Right hindlimb (tissue), 1 donor: ENCODE measurements around the gene AK2.

Experiments
- DNase-seq: peaks from one replicate; pipeline ENCODE4 v3.0.0-alpha.2; 2018

The AK2 gene

GRCh38 chr1:33021567-33022431 lies 14.9 kb downstream of the AK2 start:
- no peak for DNase-seq

- DNase-seq: no peak
Observed at GRCh38 chr1:33018112-33018511, 18.6 kb downstream of the AK2 start.

- DNase-seq: no peak
Observed at GRCh38 chr1:33017175-33017574, 19.5 kb downstream of the AK2 start.

- no peak for DNase-seq
Observed at GRCh38 chr1:33015216-33015615, 21.5 kb downstream of the AK2 start.

GRCh38 chr1:33014464-33015163 lies 22.1 kb downstream of the AK2 start:
- no peak for DNase-seq

- no peak for DNase-seq
Observed at GRCh38 chr1:33013791-33014190, 22.9 kb downstream of the AK2 start.

GRCh38 chr1:33012165-33012564 lies 24.5 kb downstream of the AK2 start:
- DNase-seq: no peak

GRCh38 chr1:33010932-33011731 lies 25.6 kb downstream of the AK2 start:
- DNase-seq: peak; percentile 81

GRCh38 chr1:33009561-33009960 lies 27.1 kb downstream of the AK2 start:
- no peak for DNase-seq

GRCh38 chr1:33008051-33008914 lies 28.4 kb downstream of the AK2 start:
- DNase-seq: no peak

GRCh38 chr1:33007190-33008050 lies 29.3 kb downstream of the AK2 start:
- DNase-seq: no peak

GRCh38 chr1:33005838-33006421 lies 30.8 kb downstream of the AK2 start:
- no peak for DNase-seq

- DNase-seq: no peak
Observed at GRCh38 chr1:33005117-33005837, 31.4 kb downstream of the AK2 start.

GRCh38 chr1:33004613-33005012 lies 32.1 kb downstream of the AK2 start:
- no peak for DNase-seq

- no peak for DNase-seq
Observed at GRCh38 chr1:33003657-33004056, 33.0 kb downstream of the AK2 start.

GRCh38 chr1:33002006-33002405 lies 34.7 kb downstream of the AK2 start:
- DNase-seq: no peak

GRCh38 chr1:33001282-33001681 lies 35.4 kb downstream of the AK2 start:
- no peak for DNase-seq

- no peak for DNase-seq
Observed at GRCh38 chr1:33000427-33001026, 36.2 kb downstream of the AK2 start.

GRCh38 chr1:32998997-32999396 lies 37.7 kb downstream of the AK2 start:
- peak; percentile 40 for DNase-seq

GRCh38 chr1:32998064-32998463 lies 38.6 kb downstream of the AK2 start:
- DNase-seq: no peak
